GM18505 (cell line): ENCODE measurements around the gene CHRM2.

Experiments used
- ATAC-seq: cut with Tn5 transposase; IDR thresholded peaks from one replicate; pipeline ENCODE4 v1.9.1; 2021; ENCODE audit not compliant: unreplicated experiment
- POLR2A ChIP-seq: IDR thresholded peaks from 4 replicates; pipeline ENCODE4 v1.6.1; 2011; ENCODE audit warnings: borderline replicate concordance; ENCODE audit not compliant: insufficient read depth, insufficient read length; ENCODE audit errors: extremely low read depth

Gene CHRM2

DNA sequence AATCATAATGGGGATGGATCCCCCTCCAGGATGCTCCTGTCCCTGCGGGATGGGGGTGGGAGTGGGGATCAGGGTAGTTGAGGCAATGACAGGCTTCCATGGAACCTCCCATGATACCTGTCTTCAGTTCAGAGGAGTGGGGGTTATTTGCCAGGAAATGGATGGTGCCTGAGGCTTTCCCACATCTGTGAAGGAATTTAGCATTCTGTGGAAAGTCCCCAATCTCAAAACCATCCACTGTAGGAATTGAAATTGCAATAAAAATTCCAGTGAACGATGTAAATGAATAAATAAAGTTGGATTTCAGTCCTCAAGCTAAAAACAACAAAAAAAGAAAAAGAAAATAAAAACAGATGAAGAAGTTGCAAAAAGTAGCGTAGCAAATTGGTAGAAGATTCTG lies 81.9 kb downstream of the CHRM2 start:
- no peak for TF ChIP-seq POLR2A
- ATAC-seq = no peak

- no peak for TF ChIP-seq POLR2A
- no peak for ATAC-seq
These were observed 84.9 kb downstream of the CHRM2 start for GRCh38 chr7:136953386-136953785.

DNA sequence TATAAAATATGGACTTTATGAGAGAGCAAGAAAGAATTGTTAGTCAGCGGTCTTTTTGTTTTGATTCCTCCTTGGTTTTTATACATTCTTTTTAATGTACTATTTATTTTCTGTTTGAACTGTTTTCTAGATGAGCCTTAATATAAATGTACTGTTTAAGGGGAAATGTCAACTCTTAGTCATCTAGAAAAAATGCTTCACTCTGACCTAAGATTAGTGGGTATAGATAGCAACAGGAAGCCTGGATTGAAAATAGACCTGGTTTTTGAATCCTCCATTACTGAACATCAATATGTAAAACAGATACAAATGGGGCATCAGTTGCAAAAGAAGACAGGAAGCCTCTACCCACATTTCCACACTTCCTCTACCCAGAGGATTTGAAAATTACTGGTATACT lies 87.8 kb downstream of the CHRM2 start:
- TF ChIP-seq POLR2A = no peak
- no peak for ATAC-seq

GRCh38 chr7:136956671-136957070 lies 88.2 kb downstream of the CHRM2 start:
- TF ChIP-seq POLR2A = no peak
- no peak for ATAC-seq

DNA sequence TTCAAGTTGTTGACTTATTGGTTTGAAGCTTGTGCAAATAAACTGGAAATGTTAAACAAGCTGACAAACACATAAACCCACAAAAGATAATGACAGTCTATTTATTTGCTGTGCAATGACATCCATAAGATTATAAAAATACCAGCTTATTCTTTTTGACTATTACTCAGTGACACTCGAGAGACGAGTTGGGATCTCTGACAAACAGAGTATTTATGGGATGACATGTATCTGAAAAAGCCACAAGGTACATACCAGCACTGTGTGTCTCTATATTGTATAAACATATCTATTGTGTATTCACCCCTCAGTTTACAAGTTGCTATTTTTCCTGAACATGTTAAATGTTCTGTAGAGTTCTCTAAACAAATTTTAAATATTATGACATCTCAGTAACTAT lies 88.9 kb downstream of the CHRM2 start:
- ATAC-seq = no peak
- no peak for TF ChIP-seq POLR2A

- ATAC-seq = no peak
- TF ChIP-seq POLR2A = no peak
These were observed 89.6 kb downstream of the CHRM2 start for GRCh38 chr7:136958016-136958415.

DNA sequence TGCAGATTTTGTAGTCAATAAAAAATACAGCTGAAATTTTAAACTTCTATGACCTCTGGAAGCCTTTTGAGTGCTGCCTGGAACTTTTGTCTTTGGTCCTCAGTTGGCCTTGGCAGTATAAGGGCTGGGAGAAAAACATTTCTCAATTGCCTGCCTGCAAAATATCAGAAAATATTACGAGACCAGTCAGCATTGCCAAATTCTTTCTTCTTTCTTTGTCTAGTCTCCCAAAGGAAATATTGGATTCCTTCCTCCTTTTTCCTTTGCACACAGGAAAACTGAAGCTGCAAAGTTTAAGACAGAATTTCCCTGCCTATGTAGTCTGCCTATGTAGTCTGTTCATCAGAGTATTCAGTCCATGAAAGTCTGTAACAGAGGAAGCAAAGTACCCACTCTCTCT lies 95.9 kb downstream of the CHRM2 start:
- no peak for TF ChIP-seq POLR2A
- ATAC-seq = no peak

GRCh38 chr7:136966825-136967224 lies 98.4 kb downstream of the CHRM2 start:
- ATAC-seq = no peak
- TF ChIP-seq POLR2A = no peak

GRCh38 chr7:136969761-136970160 lies 101.3 kb downstream of the CHRM2 start:
- ATAC-seq = no peak
- TF ChIP-seq POLR2A = no peak

DNA sequence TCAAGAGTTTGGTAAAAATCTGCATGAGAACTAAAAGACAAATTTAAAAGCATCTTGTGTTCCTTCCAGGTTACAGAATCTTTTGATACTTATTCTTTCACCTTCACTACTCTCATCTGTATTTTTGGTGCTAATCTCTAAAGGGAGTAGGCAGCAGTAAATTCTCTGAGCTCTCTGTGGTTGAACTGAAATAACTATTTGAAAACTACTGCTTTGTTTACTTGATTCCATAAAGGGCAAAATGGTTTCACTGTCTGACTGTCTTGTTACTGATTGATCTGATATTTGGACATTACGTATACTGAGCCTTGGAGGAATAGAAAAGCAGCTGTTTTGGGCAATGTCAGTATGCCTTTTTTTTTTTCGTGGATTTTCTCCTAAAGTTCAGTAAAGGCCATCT lies 103.3 kb downstream of the CHRM2 start:
- no peak for TF ChIP-seq POLR2A
- no peak for ATAC-seq

- TF ChIP-seq POLR2A = no peak
- no peak for ATAC-seq
These were observed 108.2 kb downstream of the CHRM2 start for GRCh38 chr7:136976504-136977251.

- ATAC-seq = no peak
- no peak for TF ChIP-seq POLR2A
These were observed 124.9 kb downstream of the CHRM2 start for GRCh38 chr7:136993377-136993776.

DNA sequence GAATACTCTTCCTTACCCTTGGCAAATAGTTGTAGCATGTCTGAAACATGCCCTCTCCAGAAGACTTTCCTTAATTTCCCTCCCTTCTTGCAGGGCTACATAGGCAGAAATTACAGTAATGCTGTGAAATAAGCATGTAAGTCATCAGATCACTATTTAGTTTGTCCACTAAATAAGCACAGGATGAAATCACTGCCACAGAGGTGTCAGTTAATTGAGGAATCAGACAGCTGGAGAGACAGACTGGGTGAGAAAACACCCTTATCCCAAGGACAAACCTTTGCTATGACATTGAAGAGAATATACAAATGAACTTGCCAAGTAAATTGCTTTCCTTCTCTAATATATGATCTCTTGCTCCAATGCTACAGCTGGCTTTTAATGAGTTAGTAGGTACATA lies 129.3 kb downstream of the CHRM2 start:
- no peak for TF ChIP-seq POLR2A
- no peak for ATAC-seq

DNA sequence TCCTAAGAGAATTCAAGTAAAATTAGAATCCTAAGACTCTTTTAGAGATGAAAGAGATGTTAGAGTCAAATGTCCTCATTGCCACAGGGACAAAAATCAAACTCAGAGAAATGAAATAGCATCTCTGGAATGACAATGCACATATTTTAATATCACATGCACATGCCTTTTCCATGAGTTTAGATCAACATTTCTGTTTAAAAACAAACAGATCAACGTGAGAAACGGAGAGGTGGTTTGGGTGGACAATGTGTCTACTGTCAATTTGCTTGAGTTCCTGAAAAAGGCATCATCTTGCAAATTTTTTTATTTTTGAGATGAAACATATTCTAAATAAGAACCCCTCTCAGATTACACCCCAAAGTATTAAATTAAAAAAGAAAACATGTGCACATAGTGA lies 130.0 kb downstream of the CHRM2 start:
- TF ChIP-seq POLR2A = no peak
- ATAC-seq = no peak

DNA sequence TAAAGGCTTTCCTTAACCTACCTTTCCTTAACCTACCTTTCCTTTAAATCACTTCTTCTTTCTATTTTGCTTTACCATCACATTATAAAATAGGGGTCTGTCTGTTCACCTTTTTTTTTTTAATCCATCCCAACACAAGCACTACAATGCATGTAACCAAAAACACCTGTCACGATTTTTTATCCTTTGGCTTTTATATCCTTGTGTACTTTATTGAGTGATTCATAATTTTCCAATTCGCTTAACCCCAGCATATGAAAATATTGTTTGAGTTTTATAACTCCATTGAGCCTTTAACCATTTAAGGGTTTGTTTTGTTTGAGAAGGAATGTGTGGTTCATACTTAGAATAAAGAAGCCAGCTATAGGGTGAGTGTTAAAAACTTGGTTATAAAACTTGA lies 132.2 kb downstream of the CHRM2 start:
- no peak for ATAC-seq
- TF ChIP-seq POLR2A = no peak

DNA sequence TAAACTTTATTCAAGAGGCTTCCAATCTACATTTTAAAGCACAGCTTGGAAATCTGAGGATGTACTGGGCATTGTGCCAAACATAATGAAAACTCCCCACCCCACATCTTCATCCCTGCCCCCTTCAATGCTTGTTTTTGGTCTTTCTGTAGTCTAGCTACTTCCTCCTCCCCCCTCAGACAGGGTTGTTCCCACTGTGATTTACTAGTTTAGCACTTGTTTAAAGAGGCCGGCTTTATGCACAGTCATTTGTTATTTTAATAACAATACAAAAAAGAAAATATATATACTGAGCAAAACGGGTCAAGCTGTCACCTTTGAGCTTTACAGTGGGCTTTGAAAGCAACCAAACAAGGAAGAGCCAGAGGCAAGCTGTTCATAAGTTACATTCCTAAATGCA lies 132.6 kb downstream of the CHRM2 start:
- no peak for ATAC-seq

GRCh38 chr7:137001478-137001877 lies 133.0 kb downstream of the CHRM2 start:
- no peak for ATAC-seq

More for the DNA sequence above, 132.6 kb downstream of the CHRM2 start:
- TF ChIP-seq POLR2A = no peak

More at GRCh38 chr7:137001478-137001877, 133.0 kb downstream of the CHRM2 start:
- TF ChIP-seq POLR2A = no peak
